Common myeloid progenitor, CD34-positive (primary cell): Measurements from ENCODE around the gene BHMT2.

Experiments
- CTCF ChIA-PET: fragments of 350-600 bp; sonication (Branson Sonifier 250); formaldehyde crosslinking; loops from one replicate; lab custom pipeline; 2021; ENCODE audit warnings: antibody characterized with exemption; lab: Charles Lee
- POLR2A ChIA-PET: fragments of 350-600 bp; sonication (Branson Sonifier 250); formaldehyde crosslinking; loops from one replicate; lab custom pipeline; 2021; ENCODE audit warnings: antibody characterized with exemption; lab: Charles Lee
- DNase-seq, 3 donors: peaks; one replicate each; pipeline versions ENCODE4 v3.0.0 to v3.0.0-alpha.2; 2013
- H3K27ac ChIP-seq, 2 experiments: 1 replicate in 1 of 2; 2 replicates in 1 of 2; pipeline ENCODE4 v1.7.0; 2013; ENCODE audit warnings: inconsistent platforms in 2 of 2, low read length in 2 of 2, mild to moderate bottlenecking in 2 of 2, low read depth in 1 of 2, moderate library complexity in 1 of 2; ENCODE audit not compliant: severe bottlenecking in 2 of 2, insufficient read depth in 1 of 2, poor library complexity in 1 of 2
- H3K27me3 ChIP-seq, 5 experiments: replicated peaks in 2 of 5; 1 replicate in 3 of 5; 2 replicates in 2 of 5; pipeline versions ENCODE4 v1.6.1 to v1.7.0; 2013; ENCODE audit warnings: low read length in 4 of 5, mild to moderate bottlenecking in 2 of 5, moderate library complexity in 2 of 5, inconsistent platforms in 1 of 5; ENCODE audit not compliant: insufficient read depth in 5 of 5, control insufficient read depth in 4 of 5
- H3K36me3 ChIP-seq, 4 experiments: 1 replicate in 2 of 4; 2 replicates in 2 of 4; pipeline versions ENCODE4 v1.6.1 to v1.7.0; 2013; ENCODE audit warnings: low read length in 3 of 4, control low read depth in 1 of 4, mild to moderate bottlenecking in 1 of 4; ENCODE audit not compliant: control insufficient read depth in 4 of 4, insufficient read depth in 4 of 4
- H3K4me1 ChIP-seq, 4 experiments: 1 replicate in 3 of 4; 2 replicates in 1 of 4; pipeline versions ENCODE4 v1.6.1 to v1.7.1; 2013; ENCODE audit warnings: low read length in 3 of 4, mild to moderate bottlenecking in 3 of 4, control low read depth in 1 of 4, inconsistent platforms in 1 of 4, moderate library complexity in 1 of 4; ENCODE audit not compliant: control insufficient read depth in 4 of 4, insufficient read depth in 4 of 4; ENCODE audit errors: control extremely low read depth in 1 of 4
- H3K4me3 ChIP-seq, 7 experiments: 1 replicate in 4 of 7; 2 replicates in 3 of 7; pipeline versions ENCODE4 v1.5.1 to v1.7.0; 2013; ENCODE audit warnings: mild to moderate bottlenecking in 7 of 7, low read length in 6 of 7, moderate library complexity in 6 of 7, inconsistent platforms in 2 of 7, low read depth in 2 of 7, control low read depth in 1 of 7; ENCODE audit not compliant: insufficient read depth in 4 of 7, control insufficient read depth in 1 of 7; ENCODE audit errors: extremely low read depth in 1 of 7
- H3K9me3 ChIP-seq, 5 experiments: 1 replicate in 4 of 5; 2 replicates in 1 of 5; pipeline versions ENCODE4 v1.6.1 to v1.7.1; 2013; ENCODE audit warnings: low read length in 4 of 5, mild to moderate bottlenecking in 2 of 5, inconsistent platforms in 1 of 5, low read depth in 1 of 5, moderate library complexity in 1 of 5; ENCODE audit not compliant: control insufficient read depth in 4 of 5, insufficient read depth in 2 of 5; ENCODE audit errors: control extremely low read depth in 1 of 5
- WGBS: methylation state at CpG from one replicate; pipeline ENCODE4 v1.1.5; 2013; ENCODE audit not compliant: insufficient coverage; 5-methylcytosine and 5-hydroxymethylcytosine counted together

The BHMT2 gene

DNA sequence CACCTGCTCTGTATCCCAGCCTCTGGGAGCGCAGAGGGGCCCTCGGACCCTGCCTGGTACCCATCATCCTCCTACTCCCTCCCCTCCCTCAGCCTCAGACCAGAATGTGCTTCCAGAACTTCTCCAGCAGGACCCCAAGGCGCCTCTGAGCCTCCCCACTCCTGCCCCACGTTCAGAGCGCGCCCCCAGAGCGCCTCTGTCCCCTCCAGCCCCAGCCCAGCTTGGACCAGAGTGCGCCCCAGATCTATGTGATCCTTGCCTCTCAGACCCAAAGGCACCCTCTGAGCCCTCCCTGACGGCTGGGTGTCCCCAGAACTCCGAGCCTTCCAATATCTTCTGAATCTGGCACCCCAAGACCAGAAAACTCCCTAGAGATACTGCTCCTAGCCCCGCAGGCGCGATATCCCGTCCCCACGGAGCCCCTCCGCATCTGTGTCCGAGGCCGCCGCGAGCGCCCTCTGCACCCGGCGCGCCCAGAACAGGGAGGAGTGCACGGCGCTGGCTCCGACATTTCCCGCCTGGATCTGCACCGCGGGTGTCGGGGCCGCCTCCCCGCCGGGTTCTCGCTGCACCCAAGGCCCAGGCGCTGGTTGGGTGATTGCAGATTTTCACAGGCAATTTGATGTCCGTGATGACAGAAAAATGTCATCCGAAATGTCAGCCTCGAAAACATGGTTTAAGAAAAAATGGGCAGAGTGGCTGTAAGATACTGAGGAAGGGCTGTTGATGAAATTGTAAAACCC lies 42.6 kb downstream of the BHMT2 start:
- Histone ChIP-seq H3K4me3 (peak overlapping the region in 3 of 7 experiments; percentile 23 to 52 (median 46)), H3K27me3 (peaks cover 16 to 44% (median 23%) of the 10 kb centered on the region in 5 experiments), H3K4me1 (peaks cover 5 to 17% (median 16%) of the 10 kb centered on the region in 4 experiments), H3K27ac (no peak overlapping the region), H3K36me3 (no peaks in the 10 kb centered on the region), H3K9me3 (no peaks in the 10 kb centered on the region)
- peak in 1 of 3 donors; percentile 10 for DNase-seq
- POLR2A ChIA-PET = no interaction called here
- WGBS = 13% methylated on average over 24 of the region's 39 CpGs
- CTCF ChIA-PET = no interaction called here

DNA sequence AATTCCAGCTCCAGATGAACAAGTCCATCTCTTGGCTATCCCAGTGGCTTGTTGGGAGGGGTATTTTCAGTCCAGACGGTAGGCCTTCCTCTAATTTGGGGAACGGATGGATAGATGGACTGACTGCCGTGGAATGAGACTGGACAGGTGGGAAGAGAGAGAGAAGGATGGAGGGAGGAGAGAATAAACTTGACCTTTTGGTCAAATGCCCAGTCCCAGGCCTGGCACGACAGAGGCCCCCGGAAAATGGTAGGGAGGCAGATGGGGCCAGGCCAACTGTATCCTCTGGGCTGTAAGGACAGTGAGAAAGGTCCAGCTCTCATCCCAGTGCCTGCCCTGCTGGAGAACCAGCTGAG lies 43.1 kb downstream of the BHMT2 start:
- Histone ChIP-seq H3K27me3 (peaks cover 16 to 44% (median 23%) of the 10 kb centered on the region in 5 experiments), H3K27ac (no peak overlapping the region), H3K4me1 (peaks cover 3 to 11% (median 11%) of the 10 kb centered on the region in 4 experiments), H3K36me3 (no peaks in the 10 kb centered on the region), H3K9me3 (no peaks in the 10 kb centered on the region), H3K4me3 (no peak overlapping the region)
- DNase-seq = no peak
- WGBS = 91% methylated on average over 5 of the region's 5 CpGs
- ChIA-PET POLR2A (no interaction called here), CTCF (no interaction called here)

DNA sequence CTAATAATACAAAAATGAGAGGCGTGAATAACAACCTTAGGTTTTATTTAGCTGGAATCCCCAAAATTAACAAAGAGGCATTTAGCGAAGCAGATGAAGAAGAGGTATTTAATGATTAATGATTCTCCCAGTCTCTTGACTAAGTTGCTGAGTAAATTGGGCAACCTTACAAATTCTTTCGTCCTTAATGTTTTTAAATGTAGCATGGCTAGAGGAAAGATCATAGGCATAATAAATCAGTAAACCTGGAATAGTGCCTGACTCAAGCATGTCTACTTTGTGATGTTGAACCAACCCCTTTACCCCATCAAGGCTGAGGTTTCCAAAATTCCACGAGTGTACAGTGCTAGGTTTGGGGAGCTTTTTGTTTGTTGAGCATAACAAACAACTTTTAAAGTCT lies 49.9 kb downstream of the BHMT2 start:
- H3K27ac ChIP-seq = no peak overlapping the region
- 100% methylated on average over 2 of the region's 4 CpGs for WGBS
- no peaks in the 10 kb centered on the region for H3K9me3 ChIP-seq
- H3K4me1 ChIP-seq = peaks cover 0 to 6% (median 0%) of the 10 kb centered on the region in 4 experiments
- CTCF ChIA-PET = interaction anchor here (1.1 to 1.9 kb wide), 2 partner anchors 13 to 14 kb away, joined by 4 to 6 read pairs; no protein-coding TSS in a partner anchor
- POLR2A ChIA-PET = no interaction called here
- H3K4me3 ChIP-seq = no peak overlapping the region
- DNase-seq = no peak
- H3K27me3 ChIP-seq = peaks cover 0 to 4% (median under 1%) of the 10 kb centered on the region in 5 experiments
- no peaks in the 10 kb centered on the region for H3K36me3 ChIP-seq

DNA sequence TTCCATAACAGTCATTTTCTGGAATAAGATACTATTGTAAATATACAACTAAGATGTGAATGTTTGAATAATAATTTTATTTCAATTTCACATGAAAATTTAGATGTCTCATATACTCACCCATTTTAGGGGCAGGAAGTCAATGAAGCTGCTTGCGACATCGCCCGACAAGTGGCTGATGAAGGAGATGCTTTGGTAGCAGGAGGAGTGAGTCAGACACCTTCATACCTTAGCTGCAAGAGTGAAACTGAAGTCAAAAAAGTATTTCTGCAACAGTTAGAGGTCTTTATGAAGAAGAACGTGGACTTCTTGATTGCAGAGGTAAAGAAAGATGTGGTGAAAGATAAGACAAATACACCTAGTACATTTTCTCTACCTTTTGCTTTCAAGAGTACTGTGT lies 50.7 kb downstream of the BHMT2 start:
- Histone ChIP-seq H3K9me3 (no peaks in the 10 kb centered on the region), H3K36me3 (no peaks in the 10 kb centered on the region), H3K4me1 (peaks cover 0 to 6% (median 0%) of the 10 kb centered on the region in 4 experiments), H3K27ac (no peak overlapping the region), H3K4me3 (no peak overlapping the region), H3K27me3 (no peaks in the 10 kb centered on the region)
- ChIA-PET POLR2A (no interaction called here), CTCF (interaction anchor here (1.9 to 2.3 kb wide), 2 partner anchors 13 kb away, joined by 6 read pairs; no protein-coding TSS in a partner anchor)
- WGBS = no CpG with 5 or more reads among the region's 4 CpGs
- peak in 1 of 3 donors; percentile 10 for DNase-seq

- Histone ChIP-seq H3K9me3 (no peaks in the 10 kb centered on the region), H3K27ac (no peak overlapping the region), H3K4me3 (no peak overlapping the region), H3K4me1 (peaks cover 0 to 6% (median 0%) of the 10 kb centered on the region in 4 experiments), H3K27me3 (no peaks in the 10 kb centered on the region), H3K36me3 (no peaks in the 10 kb centered on the region)
- POLR2A ChIA-PET = no interaction called here
- DNase-seq = peak in 1 of 3 donors; percentile 16
- CTCF ChIA-PET = interaction anchor here (1.3 to 1.4 kb wide), 2 partner anchors 16 to 99 kb away, joined by 3 read pairs; no protein-coding TSS in a partner anchor
These were observed 53.4 kb downstream of the BHMT2 start for GRCh38 chr5:79122973-79123372.

GRCh38 chr5:79124607-79125006 lies 55.0 kb downstream of the BHMT2 start:
- Histone ChIP-seq H3K27ac (no peak overlapping the region), H3K4me1 (peaks cover 0 to 6% (median 0%) of the 10 kb centered on the region in 4 experiments), H3K36me3 (no peaks in the 10 kb centered on the region), H3K9me3 (no peaks in the 10 kb centered on the region), H3K4me3 (no peak overlapping the region), H3K27me3 (no peaks in the 10 kb centered on the region)
- DNase-seq = no peak
- ChIA-PET CTCF (interaction anchor here (12.4 kb wide), 1 partner anchor 101 kb away, joined by 277 read pairs; no protein-coding TSS in a partner anchor), POLR2A (no interaction called here)
- no CpG with 5 or more reads among the region's 1 CpG for WGBS

DNA sequence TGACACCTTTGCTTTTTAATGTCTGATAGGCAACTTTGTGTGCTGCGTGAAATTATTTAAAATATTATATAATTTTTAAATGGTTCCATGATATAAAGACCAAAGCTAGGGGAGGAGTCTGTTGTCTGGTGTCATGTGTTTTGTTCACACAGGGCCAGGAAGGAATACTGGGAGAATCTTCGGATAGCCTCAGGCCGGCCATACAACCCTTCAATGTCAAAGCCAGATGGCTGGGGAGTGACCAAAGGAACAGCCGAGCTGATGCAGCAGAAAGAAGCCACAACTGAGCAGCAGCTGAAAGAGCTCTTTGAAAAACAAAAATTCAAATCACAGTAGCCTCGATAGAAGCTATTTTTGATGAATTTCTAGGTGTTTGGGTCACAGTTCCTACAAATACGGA lies 61.2 kb downstream of the BHMT2 start:
- H3K36me3 ChIP-seq = no peaks in the 10 kb centered on the region
- ChIA-PET POLR2A (no interaction called here), CTCF (interaction anchor here (1.8 to 12.4 kb wide), 2 partner anchors 14 to 107 kb away, joined by 4 to 277 read pairs; no protein-coding TSS in a partner anchor)
- H3K4me1 ChIP-seq = peaks cover 6 to 12% (median 12%) of the 10 kb centered on the region in 4 experiments
- H3K27ac ChIP-seq = no peak overlapping the region
- no peak overlapping the region for H3K4me3 ChIP-seq
- no peak for DNase-seq
- no peaks in the 10 kb centered on the region for H3K9me3 ChIP-seq
- WGBS = 90% methylated on average over 2 of the region's 6 CpGs
- no peaks in the 10 kb centered on the region for H3K27me3 ChIP-seq
